Activated T-helper 1 cell treated with anti-CD3 and anti-CD28 coated beads, Interleukin-12 subunit alpha, Interleukin-12 subunit beta, Interleukin-2, Interleukin-4 antibody, amounts not matched to agents 30 ng/mL and 10 ng/mL and 1 ng/mL, durations not matched to agents 14 hours and 24 hours and 36 hours (primary cell): ENCODE data around the gene LEMD2. TPM values are rescaled to one million over a fixed set of nuclear protein-coding genes. Genes with fewer than 3 reads are reported as not detected.

Experiments used
- DNase-seq: peaks from one replicate; pipeline ENCODE4 v3.0.0; 2021; ENCODE audit warnings: low spot score
- H3K27ac Mint-ChIP-seq: one replicate; pipeline ENCODE4 v1.8.0; 2021; ENCODE audit warnings: mild to moderate bottlenecking, mixed read lengths
- H3K27me3 Mint-ChIP-seq: one replicate; pipeline ENCODE4 v1.8.0; 2022; ENCODE audit warnings: mild to moderate bottlenecking, moderate library complexity, mixed read lengths; ENCODE audit not compliant: insufficient read depth
- H3K36me3 Mint-ChIP-seq: one replicate; pipeline ENCODE4 v1.8.0; 2021; ENCODE audit warnings: low read depth, mixed read lengths
- H3K4me1 Mint-ChIP-seq: one replicate; pipeline ENCODE4 v1.8.0; 2021; ENCODE audit warnings: low read depth, mixed read lengths
- H3K4me3 Mint-ChIP-seq: one replicate; pipeline ENCODE4 v1.8.0; 2021; ENCODE audit warnings: mild to moderate bottlenecking, moderate library complexity, mixed read lengths
- H3K9me3 Mint-ChIP-seq: one replicate; pipeline ENCODE4 v1.8.0; 2021; ENCODE audit warnings: mixed read lengths
- intact Hi-C: fragments of 100-400 bp; cut with micrococcal nuclease; formaldehyde crosslinking; loops from one replicate; pipeline ENCODE4 v1.15.1; 2024
- total RNA-seq: library from RNA; stranded (reverse); gene quantifications from 2 replicates; pipeline ENCODE4 v1.2.3, GENCODE V29; 2022

LEMD2 gene
- total RNA-seq, 1 donor from 2014 or later = 63.6 TPM

- H3K36me3 Mint-ChIP-seq = peaks cover 38% of the 10 kb centered on the region
- H3K4me3 Mint-ChIP-seq = peak overlapping the region; percentile 58
- intact Hi-C loops = loop anchor here (5.0 to 10.0 kb wide), 8 partner anchors 77 to 742 kb away; partner anchors contain the start of genes CUTA, KIFC1, NUDT3 and PHF1
- H3K27me3 Mint-ChIP-seq = no peaks in the 10 kb centered on the region
- no peak overlapping the region for H3K27ac Mint-ChIP-seq
- H3K9me3 Mint-ChIP-seq = no peaks in the 10 kb centered on the region
- no peak for DNase-seq
- peaks cover 43% of the 10 kb centered on the region for H3K4me1 Mint-ChIP-seq
Observed at GRCh38 chr6:33785778-33786177, 3.2 kb downstream of the LEMD2 start.

DNA sequence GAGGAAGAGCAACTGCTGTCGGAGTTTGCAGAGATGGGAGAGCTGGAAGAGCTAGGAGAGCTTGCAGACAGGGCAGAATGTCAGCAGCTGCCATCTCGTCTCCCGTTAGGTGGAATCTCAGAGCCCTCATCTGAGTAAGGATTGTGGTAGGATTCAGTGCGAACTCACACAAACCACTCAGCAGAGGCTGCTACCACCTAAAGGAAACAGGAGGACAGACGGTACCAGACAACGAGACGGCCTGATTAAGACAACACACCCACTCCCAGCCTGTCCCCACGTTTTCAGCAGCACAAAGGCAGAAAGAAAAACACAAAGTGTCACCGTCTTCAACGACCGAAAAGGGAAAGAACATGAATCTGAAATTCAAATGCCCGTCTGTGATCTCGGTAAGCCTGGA lies 4.1 kb downstream of the LEMD2 start:
- Mint-ChIP-seq H3K4me3 (no peak overlapping the region), H3K9me3 (no peaks in the 10 kb centered on the region), H3K27me3 (no peaks in the 10 kb centered on the region), H3K4me1 (peaks cover 42% of the 10 kb centered on the region), H3K27ac (peak overlapping the region; percentile 20), H3K36me3 (peaks cover 46% of the 10 kb centered on the region)
- no peak for DNase-seq
- intact Hi-C loops = loop anchor here (5.0 to 10.0 kb wide), 8 partner anchors 78 to 743 kb away; partner anchors contain the start of genes CUTA, KIFC1, NUDT3 and PHF1

DNA sequence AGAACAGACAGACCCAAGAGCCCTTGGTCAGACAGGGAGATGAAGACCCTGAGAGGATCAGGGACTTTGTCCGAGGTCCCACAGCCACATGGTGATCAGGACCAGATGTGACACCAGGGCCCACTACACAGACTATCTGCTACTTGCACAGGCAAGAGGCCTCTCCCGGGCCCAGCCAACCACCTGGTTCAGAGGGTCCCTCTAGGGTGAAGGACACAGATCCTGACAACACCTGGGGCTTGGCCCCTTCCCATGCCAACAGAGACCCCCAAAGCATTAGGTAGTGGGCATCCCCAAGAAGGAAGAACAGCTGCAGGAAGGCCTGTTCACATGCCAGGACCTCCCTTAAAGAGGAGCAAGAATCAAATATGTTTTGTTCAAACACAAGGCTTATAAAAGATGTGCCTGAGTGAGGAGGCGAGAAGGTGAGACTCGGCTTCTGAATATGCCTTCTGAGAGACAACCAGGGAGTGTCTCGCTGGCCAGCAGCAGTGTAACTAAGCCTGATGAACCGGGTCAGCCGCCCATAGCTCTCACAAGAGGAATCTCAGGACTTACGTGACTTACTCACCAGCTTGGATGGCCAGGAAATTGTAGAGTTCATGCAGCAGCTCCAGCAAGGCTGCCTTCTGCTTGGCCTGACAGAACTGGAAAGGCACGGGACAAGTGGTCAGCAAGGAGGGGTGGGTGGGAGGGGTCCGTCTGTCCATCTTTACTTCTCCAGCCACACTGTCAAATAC lies 5.0 kb downstream of the LEMD2 start:
- Mint-ChIP-seq H3K27me3 (no peaks in the 10 kb centered on the region), H3K36me3 (peaks cover 53% of the 10 kb centered on the region), H3K9me3 (no peaks in the 10 kb centered on the region), H3K4me3 (no peak overlapping the region), H3K4me1 (peaks cover 33% of the 10 kb centered on the region), H3K27ac (no peak overlapping the region)
- intact Hi-C loops = loop anchor here (10.0 kb wide), 4 partner anchors 369 to 611 kb away; partner anchors contain the start of genes CUTA, NUDT3 and PHF1
- DNase-seq = no peak

GRCh38 chr6:33782561-33782960 lies 6.4 kb downstream of the LEMD2 start:
- Mint-ChIP-seq H3K4me3 (no peak overlapping the region), H3K36me3 (peaks cover 63% of the 10 kb centered on the region), H3K27ac (no peak overlapping the region), H3K9me3 (no peaks in the 10 kb centered on the region), H3K27me3 (no peaks in the 10 kb centered on the region), H3K4me1 (peaks cover 30% of the 10 kb centered on the region)
- intact Hi-C loops = loop anchor here (10.0 kb wide), 4 partner anchors 368 to 612 kb away; partner anchors contain the start of genes CUTA, NUDT3 and PHF1
- no peak for DNase-seq

DNA sequence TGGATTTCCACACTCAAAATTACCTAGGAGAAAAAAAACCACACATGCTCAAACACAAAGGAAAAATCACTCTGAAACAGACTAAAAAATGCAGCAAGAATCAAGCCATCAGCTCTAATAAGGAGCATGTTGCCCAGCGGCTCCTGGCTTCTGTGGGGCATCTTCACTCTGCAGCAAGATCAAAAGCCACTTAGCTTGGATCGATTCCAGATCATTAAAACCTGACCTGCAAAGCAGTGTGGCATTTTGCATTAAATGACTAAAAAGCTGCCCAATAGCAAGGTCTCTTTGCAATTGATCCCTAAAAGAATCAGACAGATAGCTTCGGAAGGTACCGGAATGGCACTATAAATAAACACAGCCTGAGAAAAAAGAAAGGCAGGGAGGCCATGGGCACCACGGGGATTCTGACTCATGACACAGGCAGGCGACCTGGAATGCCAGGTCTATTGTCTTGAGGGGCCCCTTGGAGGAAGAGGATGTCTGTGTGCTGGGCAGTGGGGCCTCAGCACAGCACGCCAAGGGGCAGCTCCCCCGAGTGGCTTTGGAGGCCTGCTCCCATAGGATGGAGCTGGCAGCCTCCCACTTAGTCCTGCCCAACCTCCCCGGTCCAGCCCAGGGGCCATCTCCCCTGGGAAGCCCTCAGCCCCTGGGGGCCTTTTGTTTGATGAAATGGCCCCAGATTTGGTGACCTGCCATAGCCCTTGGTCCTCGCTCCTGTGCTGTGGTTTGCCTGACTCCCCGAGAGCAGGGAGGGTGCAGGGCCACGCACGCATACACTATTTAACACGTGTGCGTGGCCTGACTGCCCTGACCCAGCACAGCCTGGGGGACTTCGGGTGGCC lies 7.6 kb downstream of the LEMD2 start:
- H3K27ac Mint-ChIP-seq = no peak overlapping the region
- no peaks in the 10 kb centered on the region for H3K27me3 Mint-ChIP-seq
- H3K36me3 Mint-ChIP-seq = peaks cover 68% of the 10 kb centered on the region
- intact Hi-C loops = loop anchor here (10.0 kb wide), 4 partner anchors 367 to 613 kb away; partner anchors contain the start of genes CUTA, NUDT3 and PHF1
- no peaks in the 10 kb centered on the region for H3K9me3 Mint-ChIP-seq
- peaks cover 18% of the 10 kb centered on the region for H3K4me1 Mint-ChIP-seq
- DNase-seq = no peak
- H3K4me3 Mint-ChIP-seq = no peak overlapping the region

DNA sequence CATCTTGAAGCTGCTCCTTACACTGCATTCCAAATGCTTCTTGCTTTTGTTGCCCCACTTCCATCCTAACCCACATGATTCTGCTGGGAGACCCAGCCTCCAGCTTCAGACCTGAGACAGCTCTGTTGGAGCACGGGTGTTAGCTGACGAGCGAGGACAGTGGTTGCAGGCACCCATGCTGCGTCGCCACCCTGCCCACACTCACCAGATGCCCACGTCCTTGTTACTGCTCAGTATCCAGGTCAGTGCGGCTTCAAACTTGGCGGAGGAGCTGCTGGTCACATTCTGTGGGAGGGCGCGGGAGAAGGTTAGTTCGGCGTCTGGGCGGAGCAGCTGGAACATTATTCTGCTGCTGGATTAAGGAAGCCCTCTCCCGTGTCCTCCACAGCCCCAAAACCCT lies 9.0 kb downstream of the LEMD2 start:
- Mint-ChIP-seq H3K36me3 (peaks cover 63% of the 10 kb centered on the region), H3K9me3 (no peaks in the 10 kb centered on the region), H3K27me3 (no peaks in the 10 kb centered on the region), H3K27ac (no peak overlapping the region), H3K4me3 (no peak overlapping the region), H3K4me1 (peaks cover 3% of the 10 kb centered on the region)
- intact Hi-C loops = loop anchor here (10.0 kb wide), 4 partner anchors 365 to 615 kb away; partner anchors contain the start of genes CUTA, NUDT3 and PHF1
- DNase-seq = no peak

DNA sequence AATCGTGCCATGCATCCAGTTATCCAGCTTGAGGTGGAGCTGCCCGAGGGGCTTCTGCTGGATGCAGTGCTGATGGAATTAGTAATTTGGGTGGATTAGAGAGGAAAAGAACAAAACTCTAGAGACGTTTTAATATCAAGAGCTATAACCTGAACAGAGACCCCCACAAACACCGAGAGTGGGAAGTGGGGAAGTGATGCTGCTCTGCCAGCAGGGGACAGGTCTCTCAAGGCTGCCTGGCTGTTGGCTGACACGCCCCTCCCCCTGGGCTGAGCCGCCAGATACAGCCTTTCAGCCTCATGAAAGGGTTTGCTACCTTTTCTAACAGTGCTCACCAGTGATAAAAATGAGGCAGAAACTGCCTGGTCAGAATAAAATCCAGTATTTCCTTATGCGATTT lies 9.6 kb downstream of the LEMD2 start:
- Mint-ChIP-seq H3K4me3 (no peak overlapping the region), H3K4me1 (no peaks in the 10 kb centered on the region), H3K36me3 (peaks cover 62% of the 10 kb centered on the region)

DNA sequence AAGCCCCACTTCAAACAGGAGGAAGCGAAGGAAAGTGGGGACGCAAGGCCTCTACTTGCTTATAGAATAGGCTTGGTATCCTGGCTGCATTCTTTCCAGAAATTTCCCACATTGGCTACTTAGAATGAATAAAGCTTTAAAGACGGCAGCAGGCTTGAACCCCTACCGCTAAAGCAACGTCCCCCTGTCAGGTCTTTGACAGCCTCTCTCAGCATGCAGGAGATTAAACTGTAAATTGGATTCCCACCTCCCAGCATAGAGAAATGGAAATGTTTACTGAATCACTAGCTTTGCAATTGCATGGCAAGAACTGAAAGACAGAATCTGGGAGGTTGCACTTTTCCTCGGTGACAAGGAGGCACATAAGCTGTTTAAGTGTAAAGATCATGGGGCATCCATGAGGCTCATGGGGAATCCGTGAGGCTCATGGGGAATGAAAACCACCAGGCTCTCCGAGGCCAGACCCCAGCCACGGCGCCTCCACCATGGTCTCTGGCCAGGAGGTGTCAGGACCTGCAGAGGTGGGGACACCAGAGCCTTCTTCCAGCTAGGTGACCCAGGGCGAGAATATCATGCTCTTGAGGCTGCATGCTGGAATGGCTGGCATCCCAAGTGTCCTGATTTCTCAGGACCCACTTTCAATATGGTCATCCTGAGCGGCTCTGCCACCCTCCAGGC lies 10.3 kb downstream of the LEMD2 start:
- Mint-ChIP-seq H3K27ac (no peak overlapping the region), H3K4me1 (no peaks in the 10 kb centered on the region), H3K36me3 (peaks cover 56% of the 10 kb centered on the region), H3K9me3 (no peaks in the 10 kb centered on the region), H3K27me3 (no peaks in the 10 kb centered on the region), H3K4me3 (no peak overlapping the region)
- no peak for DNase-seq
- intact Hi-C loops = no loop called here

More for the DNA sequence above, 9.6 kb downstream of the LEMD2 start:
- DNase-seq = no peak
- Mint-ChIP-seq H3K27me3 (no peaks in the 10 kb centered on the region), H3K27ac (no peak overlapping the region), H3K9me3 (no peaks in the 10 kb centered on the region)
- intact Hi-C loops = no loop called here

DNA sequence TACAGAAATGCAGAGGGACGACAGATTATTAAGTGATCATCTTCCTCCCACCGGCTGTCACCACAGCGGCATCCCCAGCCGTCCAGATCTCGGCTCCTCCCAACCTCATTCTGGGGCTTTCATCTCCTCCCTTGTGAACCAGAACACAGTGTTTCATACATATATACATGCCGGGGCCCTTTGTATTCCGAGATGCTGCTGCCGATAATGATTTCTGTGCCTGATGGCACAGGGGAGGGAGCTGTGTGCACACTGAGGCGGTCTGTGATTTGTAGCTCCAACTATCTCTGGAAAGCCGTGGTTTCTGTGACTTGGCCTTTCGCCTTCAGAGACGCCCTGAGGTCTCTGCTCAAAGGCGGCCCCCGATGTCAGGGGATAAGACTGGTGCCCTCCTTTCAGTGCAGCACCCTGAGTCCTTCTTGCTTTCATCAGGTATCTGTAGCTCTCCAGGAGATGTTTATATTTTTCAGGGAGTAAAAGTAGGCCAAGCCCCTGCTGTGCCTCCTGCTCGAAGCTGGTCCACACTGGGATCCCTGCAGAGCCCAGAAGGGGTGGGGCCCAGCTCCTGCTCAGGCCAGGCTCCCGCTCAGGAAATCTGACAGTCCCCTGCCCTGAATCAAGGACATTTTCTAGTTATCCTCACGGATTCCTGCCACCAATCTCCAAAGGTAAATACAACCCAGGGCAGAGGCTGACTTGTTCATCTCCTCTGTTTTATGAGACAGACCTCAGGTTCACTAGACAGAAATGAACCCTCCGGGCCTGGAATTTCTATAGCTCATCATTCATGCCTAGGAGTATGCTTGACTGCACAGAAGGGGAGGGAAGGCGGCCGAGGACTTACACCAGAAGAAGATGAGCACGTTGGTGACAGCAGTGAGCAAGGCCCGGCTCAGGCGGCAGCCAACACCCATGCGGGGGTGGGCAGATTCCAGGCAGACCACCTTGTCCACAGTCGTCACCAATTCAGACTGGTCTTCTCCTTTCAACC lies 11.2 kb downstream of the LEMD2 start:
- H3K4me3 Mint-ChIP-seq = no peak overlapping the region
- peaks cover 60% of the 10 kb centered on the region for H3K36me3 Mint-ChIP-seq
- no peak overlapping the region for H3K27ac Mint-ChIP-seq
- no peaks in the 10 kb centered on the region for H3K9me3 Mint-ChIP-seq
- no peaks in the 10 kb centered on the region for H3K27me3 Mint-ChIP-seq
- H3K4me1 Mint-ChIP-seq = no peaks in the 10 kb centered on the region
- no peak for DNase-seq
- intact Hi-C loops = no loop called here

- H3K36me3 Mint-ChIP-seq = peaks cover 56% of the 10 kb centered on the region
Observed at GRCh38 chr6:33776764-33777163, 12.2 kb downstream of the LEMD2 start.

DNA sequence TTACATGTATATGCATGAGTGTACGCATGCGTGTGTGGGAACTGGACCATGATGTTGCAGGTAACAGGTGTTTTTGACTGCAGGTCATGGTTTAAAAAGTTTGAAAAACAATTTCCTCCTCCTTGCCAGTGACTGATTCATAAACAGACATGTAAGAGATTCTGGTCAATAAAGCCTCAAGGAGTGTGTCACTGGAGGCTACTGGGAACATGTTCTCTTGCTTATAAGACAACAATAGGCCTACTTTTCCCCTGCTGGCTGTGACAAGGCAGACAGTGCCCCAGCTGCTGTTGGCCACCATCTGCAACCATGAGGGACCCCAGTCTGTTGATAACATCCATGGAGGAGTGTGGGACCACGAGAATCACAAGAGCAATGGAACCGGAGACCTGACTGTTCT lies 12.7 kb downstream of the LEMD2 start:
- Mint-ChIP-seq H3K4me1 (no peaks in the 10 kb centered on the region), H3K36me3 (peaks cover 55% of the 10 kb centered on the region), H3K9me3 (no peaks in the 10 kb centered on the region), H3K4me3 (no peak overlapping the region), H3K27me3 (no peaks in the 10 kb centered on the region), H3K27ac (no peak overlapping the region)
- DNase-seq = no peak
- intact Hi-C loops = no loop called here

More at GRCh38 chr6:33776764-33777163, 12.2 kb downstream of the LEMD2 start:
- Mint-ChIP-seq H3K4me3 (no peak overlapping the region), H3K27ac (no peak overlapping the region), H3K9me3 (no peaks in the 10 kb centered on the region), H3K27me3 (no peaks in the 10 kb centered on the region), H3K4me1 (no peaks in the 10 kb centered on the region)
- intact Hi-C loops = no loop called here
- DNase-seq = no peak

DNA sequence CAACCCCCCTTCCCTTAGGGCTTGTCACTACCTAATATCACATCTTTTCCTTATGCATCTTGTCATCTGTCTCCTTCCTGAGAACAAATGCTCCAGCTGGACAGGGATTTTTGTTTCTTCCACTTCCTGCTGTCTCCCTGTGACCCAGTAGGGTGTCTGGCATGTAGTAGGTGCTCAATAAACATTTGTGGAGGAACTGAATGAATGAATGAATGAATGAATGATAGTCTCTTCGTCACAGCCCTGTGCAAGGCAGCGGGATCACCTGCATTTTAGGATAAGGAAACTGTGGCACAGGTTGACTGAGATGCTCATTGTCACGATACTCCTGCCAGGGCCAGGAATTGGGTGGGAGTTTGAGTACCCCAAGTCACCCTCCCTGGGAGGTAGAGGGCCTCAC lies 14.2 kb downstream of the LEMD2 start:
- H3K36me3 Mint-ChIP-seq = peaks cover 44% of the 10 kb centered on the region

More for the DNA sequence above, 14.2 kb downstream of the LEMD2 start:
- intact Hi-C loops = no loop called here
- Mint-ChIP-seq H3K4me3 (no peak overlapping the region), H3K27me3 (no peaks in the 10 kb centered on the region), H3K9me3 (no peaks in the 10 kb centered on the region), H3K4me1 (no peaks in the 10 kb centered on the region), H3K27ac (no peak overlapping the region)
- no peak for DNase-seq
